NCI-H345 treated with DMSO at 0.1 percent for 48 hours (cell line): ENCODE data around the gene ARSB.
"Not testable (repeated sequence)": the region's sequence is repeated elsewhere in the genome, so short reads cannot be mapped to it uniquely, and the experiment has no call there.

Experiments used
- DNase-seq: peaks from one replicate; lab custom pipeline; 2025; ENCODE audit not compliant: unreplicated experiment; lab: John Stamatoyannopoulos, UW

Gene ARSB

DNA sequence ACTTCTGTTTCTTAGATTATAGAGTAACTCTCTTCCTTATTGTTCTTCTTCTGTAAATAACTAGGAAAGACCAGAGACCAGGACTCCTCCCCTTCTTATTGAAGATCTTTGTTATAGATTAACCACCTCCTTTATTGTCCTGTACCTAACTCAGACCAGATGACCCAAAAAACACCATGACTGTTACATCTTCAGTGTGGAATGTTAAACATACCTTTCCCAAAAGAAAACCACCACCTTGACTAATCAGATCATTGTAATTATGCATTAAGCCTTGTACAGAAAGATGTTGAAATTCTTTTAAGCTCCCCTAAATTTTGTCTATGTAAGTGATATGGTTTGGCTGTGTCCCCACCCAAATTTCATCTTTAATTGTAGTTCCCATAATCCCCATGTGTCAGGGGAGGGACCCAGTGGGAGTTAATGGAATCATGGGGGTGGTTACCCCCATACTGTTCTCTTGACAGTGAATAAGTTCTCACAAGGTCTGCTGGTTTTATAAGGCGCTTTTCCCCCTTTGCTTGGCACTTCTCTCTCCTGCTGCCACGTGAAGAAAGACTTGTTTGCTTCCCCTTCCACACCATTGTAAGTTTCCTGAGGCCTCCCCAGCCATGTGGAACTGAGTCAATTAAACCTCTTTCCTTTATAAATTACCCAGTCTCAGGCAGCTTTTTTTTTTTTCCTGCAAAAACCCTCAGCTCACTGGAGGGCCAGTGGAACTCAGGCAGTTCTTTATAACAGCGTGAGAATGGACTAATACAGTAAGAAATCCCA, 26.3 kb downstream of the ARSB start:
- no peak for DNase-seq

DNA sequence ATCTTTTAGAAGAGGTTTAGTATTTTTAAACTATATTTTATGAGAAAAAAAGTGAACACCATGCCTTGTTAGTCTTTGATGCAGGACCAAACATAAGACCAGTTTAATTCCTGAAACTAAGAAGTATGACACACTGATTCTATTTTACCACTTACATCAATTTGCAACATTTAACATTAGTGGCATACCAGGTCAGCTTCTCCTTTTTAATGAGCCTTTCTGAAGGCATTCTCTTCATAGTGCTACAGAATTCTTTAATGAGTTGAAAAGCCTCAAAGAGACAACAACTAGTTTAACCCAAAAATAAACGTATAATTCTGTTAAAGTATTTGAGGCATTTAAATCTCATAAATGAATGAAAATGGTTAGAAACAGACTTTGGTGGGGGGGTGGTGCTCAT, 28.2 kb downstream of the ARSB start:
- DNase-seq, result no peak

DNA sequence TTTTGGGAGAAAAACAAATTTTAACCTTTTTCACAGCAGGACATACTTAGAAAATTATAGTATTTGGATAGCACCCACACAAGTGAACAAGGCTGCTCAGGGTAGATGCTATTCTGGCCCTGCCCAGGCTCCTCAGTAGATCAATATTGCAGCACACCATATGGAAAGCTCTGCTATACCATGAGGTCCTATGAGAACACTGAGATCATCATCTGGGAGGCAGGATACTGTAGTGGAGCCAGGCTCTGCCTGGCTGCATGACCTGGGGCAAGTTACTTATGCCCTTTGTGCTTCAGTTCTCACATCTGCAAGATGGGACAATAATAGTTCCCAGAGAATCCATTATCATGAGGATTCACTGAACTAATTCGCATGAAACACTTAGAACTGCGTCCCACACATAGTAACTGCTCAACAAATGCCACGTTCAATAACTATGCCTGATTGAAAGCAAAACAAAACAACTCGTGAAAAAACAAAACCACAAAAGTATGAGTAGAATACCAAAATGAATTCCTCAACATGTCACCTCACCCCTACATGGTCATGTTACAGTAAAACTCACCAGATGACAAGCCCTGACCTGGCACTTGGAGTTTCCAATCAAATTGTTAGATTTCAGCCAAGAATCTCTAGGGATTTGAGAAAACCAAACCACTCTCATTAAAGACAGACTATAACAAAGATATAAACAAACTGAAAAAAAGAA, 31.9 kb downstream of the ARSB start:
- no peak for DNase-seq

DNA sequence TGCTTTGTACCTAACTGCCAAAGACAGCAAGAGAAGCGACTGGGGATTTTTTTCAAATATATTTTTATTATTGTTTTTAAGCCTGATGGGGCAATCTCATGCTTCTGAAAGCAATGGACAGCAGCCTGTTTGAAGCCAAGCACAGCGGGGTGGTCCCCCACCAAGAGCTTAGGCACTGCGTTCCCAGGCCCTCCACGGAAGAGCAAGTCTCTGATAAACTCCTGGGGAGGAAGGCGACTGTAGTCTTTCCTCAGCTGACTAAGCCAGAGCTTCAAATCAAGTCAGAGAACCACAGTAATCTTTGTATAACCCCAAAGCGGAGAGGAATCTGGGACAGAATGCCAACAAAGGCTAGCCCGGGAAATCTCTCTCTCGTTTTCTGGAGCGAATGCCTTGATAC, 54.4 kb downstream of the ARSB start:
- no peak for DNase-seq

DNA sequence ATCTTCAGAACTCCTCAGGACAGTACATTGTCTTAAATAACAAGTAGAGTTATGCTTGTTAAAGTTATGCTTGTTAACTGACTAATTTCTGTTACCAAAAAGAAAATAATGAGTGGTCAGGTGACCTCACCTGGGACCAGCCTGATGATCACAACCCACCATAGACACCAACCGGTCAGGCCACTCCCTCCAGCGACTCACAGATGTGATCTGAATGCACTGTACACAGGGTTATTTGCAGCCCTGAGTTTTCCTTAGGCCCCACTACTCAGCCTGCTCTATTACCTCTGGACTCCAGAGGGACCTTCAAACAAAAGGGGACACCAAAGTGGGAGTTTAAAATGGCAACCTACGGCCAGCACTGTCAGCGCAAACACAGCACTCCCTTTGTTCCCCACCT, 55.3 kb downstream of the ARSB start:
- no peak for DNase-seq

DNA sequence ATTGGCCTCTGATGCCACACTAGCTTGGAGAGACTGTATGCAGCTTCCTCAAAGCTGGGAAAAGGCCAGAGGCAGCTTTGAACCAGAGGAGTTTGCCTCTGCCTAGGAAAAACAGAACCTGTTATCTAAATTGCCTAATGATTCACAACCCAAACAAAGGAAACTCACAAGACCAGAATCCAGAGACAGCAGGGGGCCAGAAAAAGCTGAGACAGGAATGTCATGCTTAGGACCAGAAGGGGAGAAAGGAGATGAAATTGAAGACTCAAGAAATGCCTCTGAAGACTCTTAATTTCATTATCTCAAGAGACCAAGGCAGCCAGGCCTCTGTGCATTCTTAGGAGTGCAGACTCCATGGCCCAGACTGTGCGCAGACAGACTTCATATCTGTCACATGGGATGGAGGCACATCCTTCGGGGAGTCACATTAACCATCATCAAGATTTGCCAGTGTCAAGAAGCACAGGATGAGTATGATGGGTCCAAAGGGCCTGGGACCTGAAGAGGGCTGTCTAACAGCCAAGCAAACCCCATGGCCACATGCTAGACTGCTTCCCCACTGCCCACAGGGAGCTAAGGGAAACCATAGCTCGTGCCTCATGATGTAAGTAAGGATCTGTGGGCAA, 57.3 kb downstream of the ARSB start:
- no peak for DNase-seq

DNA sequence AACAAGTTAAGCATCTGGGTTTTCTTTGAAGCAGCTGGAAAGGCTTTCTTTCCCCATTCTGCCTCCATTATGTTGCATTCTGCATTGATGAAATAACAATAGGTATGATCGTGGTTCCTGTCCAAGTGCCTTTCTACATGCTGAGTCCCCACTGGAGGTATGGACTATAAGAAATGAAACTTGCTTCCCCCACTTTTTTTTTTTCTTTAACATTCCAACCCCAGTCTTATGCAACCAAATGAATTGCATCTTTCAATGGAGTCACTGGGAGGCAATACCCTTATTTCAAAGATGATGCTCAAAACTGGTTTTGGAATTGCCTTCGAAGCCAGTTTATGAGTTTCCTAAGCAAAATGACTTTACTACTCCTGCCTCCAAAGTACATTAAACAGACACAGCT, 58.9 kb downstream of the ARSB start:
- DNase-seq, result no peak

DNA sequence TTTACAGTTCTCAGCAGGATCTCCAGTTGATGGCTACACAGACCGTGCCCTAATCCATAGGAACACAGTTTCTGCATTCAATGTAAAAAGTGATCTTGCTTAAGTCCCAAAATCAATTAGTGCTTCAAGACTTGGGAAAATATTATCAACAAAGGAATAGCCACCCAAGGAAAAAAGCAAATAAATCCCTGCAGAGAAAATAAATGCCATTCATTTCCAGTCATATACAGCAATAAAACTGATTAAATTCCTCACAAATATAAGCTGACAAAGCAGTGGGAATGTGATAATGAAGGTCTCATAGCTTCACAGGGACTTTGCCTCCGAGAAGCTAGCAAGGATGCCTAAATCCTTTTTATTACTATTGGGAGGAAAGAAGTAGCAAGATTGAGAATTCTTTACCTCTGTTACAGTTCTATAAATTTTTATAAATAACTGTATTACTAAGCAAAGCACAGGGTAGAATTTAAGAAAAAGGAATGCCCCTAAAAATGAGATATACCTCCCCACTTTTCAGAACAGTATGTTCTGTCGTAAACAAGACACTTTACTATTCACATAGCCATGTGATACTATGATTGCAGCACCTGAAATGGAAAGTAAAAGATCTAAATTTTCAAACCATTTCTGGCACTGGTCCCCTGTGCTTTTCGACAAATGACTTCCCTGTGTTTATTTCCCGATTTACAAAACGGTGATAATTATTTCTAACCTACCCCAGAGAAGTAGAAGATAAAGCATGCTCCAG, 59.8 kb downstream of the ARSB start:
- no peak for DNase-seq

DNA sequence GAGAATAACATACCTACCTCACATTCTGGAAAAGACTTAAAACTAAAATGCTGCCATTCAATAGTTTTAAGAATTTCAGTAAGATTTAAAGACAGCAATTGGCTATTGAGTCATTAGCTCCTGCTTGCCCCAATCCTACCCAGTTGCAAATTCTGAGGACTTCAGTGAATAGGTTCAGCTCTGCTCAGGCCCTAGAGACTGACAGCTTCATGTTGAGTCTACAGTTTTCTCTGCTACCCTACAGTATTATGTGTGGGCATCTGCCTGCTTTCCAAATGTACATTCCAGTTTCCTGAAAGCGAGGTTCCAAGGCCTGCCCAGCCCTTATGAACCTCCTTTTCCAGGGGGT, 61.5 kb downstream of the ARSB start:
- no peak for DNase-seq

DNA sequence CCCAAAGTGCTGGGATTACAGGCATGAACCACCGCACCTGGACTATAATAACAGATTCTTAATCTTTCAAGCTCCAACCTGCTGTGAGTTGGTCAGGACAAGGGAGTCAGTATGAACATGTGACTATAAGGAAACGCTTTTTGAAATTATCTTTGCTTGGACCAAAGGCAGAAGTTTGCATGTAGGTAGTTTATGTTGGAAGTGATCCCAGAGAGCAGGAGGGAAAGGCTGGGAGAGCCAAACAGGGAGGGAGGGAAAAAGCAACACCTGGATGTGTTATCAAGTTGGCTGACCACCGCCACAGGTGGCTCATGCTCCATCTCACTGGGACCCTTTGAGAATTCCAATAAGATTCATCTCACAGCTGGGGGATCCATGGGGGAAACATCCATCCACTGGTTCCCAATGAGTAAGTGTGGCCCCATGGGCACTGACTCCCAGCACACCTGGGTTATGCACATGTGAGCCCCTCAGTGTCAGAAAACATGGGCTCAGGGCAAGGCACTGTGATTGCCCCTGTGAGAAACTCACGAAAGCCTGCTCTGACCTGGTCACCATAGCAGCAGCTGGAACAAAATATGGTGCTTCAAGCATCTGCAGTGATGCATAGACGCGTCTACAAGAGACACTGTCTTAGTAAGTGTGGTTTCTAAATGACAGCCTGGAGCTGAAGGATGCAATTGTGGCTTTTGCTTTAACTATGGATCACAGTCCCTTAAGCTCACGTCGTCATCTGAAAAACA, 62.1 kb downstream of the ARSB start:
- no peak for DNase-seq

DNA sequence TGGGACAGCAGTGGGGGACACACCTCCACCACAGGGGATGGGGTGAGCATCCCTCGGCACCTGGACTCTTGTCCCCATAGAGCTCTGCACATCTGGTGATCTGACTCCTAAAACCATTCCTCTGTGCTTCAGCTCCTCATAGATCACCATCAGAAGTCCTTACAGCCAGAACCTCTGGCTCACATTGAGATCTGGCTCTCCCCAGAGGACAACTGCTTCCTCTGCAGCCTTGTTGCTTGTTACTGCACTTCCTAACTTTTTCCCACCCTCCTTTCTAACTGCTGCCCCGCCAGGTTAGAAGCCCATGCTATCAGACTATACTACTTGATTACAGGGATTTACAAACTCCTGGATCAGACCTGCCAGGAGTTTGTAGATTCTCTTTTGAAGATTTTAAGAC, 64.5 kb downstream of the ARSB start:
- DNase-seq, result no peak

DNA sequence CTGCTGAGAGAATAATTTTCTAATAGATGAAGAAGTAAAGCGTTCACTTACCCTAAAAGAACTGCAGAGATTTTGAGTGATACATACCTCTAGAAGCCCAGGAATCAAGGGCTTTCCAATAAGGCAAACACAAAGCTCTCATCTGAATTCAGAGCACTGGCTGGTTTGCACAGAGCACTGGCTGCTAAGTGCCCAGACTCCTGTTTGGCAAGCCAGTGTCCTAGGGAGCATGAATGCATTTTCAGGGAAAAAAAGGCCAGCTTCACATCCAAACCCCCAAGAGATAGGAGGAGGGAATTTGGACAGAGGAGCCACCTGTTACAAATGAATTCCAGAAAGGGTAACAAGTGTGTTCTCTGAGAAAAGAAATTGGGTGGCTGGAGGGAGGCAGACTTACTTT, 65.3 kb downstream of the ARSB start:
- no peak for DNase-seq

DNA sequence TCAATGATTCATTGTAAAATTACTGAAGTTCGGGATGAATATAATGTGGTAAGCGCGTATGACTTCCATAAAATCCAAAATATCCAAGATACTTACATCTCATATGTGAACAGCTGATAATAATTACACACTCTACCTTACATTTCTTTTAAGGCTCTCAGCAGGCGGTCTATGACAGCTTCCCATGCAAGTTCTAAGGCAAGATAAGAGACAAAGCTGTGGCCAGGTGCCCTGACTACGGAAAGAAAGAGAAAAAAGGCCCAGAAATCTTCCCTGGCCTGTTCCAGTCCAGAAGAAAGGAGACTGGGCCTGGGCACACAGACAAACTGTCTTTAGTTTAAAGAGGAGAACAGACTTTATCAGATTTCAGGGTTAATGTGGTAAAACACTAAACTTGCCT, 69.1 kb downstream of the ARSB start:
- no peak for DNase-seq

DNA sequence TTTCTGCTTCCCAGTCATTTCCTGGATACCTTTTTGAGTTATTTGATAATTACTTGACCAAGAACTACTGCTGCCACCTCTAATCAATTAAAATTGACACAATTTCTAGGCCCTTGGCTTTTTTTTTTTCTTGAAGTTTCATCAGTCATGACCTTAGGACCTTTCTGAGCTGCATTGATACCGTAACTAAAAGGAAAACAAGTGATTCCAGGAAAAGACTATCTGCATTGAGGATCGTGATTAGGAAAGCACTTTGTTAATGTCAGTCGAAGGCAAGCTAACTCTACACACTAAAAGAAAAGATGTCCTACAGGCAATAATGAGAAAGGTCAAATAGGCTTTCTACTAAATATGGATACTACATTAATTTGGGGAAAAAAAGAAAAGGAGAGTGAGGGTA, 69.9 kb downstream of the ARSB start:
- DNase-seq, result no peak

DNA sequence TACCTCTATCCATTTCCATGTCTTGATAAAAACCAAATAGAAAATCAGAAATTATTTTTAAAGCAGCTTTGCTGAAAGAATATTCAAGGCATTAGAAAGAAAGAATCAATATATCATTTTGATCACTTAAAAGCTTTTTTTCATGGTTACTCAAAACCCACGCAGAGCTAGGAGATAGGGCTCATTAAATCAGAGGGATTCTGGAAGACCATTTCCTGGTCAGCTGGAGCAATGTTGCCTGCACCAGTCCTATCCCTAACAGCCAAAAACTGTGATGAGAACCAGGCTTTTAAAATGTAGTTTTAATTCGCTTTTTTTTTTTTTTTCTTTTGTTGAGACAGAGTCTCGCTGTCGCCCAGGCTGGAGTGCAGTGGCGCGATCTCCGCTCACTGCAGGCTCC, 72.3 kb downstream of the ARSB start:
- DNase-seq, result no peak

DNA sequence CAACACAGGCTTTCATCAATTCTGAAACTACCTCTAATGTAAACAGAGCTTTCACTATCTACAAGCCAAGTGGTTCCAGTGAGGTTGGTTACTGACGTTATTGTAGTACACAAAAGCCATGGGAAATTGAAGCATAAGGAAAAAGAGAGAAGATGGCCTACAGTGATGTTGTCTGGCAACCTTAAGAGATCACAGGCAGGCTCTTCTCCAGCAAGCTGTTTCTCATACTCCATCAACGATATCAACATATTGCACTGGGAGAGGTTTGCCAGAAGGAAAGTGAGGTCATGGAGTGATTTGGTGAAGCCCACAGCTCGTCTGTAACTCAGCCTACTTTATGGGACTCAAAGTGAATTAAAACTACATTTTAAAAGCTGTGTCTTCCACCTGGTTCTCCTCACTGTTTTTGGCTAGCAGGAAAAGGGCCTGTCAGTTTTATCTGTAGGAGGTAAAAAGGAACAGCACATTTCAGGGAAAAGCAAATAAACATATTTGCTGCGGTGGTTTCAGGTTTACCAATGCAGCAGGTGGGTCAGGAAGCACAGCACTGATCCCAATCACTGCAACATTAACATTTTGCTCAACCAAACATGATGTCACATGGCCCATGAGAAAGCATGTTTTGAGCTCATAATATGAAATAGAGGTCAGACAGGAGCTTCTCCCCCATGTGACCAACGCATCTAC, 72.9 kb downstream of the ARSB start:
- DNase-seq, result peak; percentile 34

DNA sequence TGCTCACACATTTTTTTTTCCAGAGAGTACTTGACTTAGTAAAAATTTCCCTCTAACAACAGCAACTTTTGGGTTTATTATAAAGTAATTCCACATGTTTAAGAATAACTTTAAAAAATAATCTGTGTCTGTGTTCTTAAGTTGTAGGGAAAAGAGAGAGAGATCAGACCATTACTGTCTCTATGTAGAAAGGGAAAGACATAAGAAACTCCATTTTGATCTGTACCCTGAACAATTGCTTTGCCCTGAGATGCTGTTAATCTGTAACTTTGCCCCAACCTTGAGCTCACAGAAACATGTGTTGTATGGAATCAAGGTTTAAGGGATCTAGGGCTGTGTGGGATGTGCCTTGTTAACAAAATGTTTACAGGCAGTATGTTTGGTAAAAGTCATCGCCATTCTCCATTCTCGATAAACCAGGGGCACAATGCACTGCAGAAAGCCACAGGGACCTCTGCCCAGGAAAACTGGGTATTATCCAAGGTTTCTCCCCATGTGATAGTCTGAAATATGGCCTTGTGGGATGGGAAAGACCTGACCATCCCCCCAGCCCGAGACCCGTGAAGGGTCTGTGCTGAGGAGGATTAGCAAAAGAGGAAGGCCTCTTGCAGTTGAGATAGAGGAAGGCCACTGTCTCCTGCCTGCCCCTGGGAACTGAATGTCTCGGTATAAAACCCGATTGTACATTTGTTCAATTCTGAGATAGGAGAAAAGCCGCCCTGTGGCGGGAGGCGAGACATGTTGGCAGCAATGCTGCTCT, 75.7 kb downstream of the ARSB start:
- DNase-seq, result not testable (repeated sequence)

DNA sequence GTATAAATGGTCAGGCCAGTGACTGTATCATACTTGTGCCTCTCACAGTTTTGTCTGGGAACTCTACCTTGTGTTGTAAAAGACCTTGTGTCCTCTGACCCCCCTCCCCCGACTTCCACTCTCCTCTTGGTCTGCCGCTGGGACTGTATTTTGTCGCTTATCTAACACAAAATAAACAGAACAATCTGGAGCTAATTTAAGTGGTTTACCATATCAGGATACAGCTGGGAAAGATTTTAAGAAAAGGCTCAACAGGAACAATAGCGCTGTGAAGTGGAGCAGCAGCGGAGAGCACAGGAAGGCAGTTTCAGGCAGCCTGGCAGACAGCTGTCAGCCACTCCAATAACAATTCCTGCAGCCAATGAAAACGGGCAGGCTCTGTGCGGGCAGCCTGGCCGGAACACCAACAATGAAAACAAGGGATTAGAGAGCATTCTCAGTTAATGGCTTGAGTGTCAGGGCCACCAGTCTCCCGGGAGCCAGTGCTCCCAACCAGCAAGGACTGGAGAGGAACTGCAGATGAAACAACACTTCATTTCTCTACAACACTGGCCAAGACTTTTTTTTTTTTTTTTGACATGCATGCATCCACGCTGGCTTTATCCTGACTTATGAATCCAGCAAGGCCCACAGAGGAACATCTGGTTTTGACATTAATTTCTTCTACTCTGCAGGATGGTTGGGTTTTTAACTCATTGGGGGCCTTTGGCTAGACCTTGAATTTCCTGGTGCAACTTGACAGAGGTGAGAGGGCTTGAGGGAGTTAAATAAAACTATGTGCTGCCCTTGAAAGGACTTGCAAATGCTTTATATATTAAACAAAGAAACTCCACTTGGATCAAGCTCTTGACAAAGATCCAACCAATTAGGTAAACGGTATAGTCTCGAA, 76.7 kb downstream of the ARSB start:
- DNase-seq, result peak; percentile 78
